Measurements from ENCODE around the gene THAP4.

GRCh38 chr2:241666627-241667400 lies 29.9 kb upstream of the THAP4 start:
- no peak for TF ChIP-seq CTCF (optimal IDR thresholded peaks at IDR 0.05 in 1 of 3, IDR thresholded peaks at IDR 0.05 in 1 of 3, conservative IDR thresholded peaks at IDR 0.05 in 1 of 3; ENCODE audit: extremely low read depth in 1 of 3, insufficient read depth in 2 of 3, low read length in 3 of 3)
- no peak for TF ChIP-seq EZH2 (IDR thresholded peaks at IDR 0.05; ENCODE audit: low read length)

Data from keratinocyte (primary cell).